ENCODE measurements around the gene PCED1B.
"Not testable (repeated sequence)": the region's sequence is repeated elsewhere in the genome, so short reads cannot be mapped to it uniquely, and the experiment has no call there.

PCED1B gene

DNA sequence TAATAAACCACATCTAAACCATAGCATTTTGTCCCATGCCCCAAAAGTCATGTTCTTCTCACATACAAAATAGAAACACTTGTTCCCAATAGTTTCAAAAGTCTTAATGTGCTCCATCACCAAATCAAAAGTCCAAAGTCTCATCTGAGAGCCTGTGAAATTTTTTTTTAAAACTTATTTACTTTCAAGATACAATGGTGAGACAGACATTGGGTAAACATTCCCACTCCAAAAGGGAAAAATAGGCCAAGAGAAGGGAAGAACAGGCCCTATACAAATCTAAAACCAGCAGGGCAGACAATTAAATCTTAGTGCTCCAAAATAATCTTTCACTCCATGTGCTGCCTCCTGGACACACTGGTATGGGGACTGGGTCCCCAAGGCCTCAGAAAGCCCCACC lies 84.7 kb downstream of the PCED1B start:
- POLR2A ChIA-PET = no interaction called here
- Histone ChIP-seq H3K4me3 (ENCODE audit: low read depth, low read length) (no peak overlapping the region), H3K9me3 (ENCODE audit: control insufficient read depth, insufficient read depth, low read depth, low read length) (no peaks in the 10 kb centered on the region), H3K27ac (ENCODE audit: extremely low read depth, low read depth, low read length) (no peak overlapping the region), H3K4me1 (ENCODE audit: control insufficient read depth, insufficient read depth, low read length) (no peaks in the 10 kb centered on the region), H3K36me3 (ENCODE audit: control insufficient read depth in 2 of 2, insufficient read depth in 1 of 2, low read length in 2 of 2) (no peaks in the 10 kb centered on the region)
- CTCF ChIA-PET = interaction anchor here (1.7 kb wide), 1 partner anchor 11 kb away, joined by 4 read pairs; no protein-coding TSS in a partner anchor
- TF ChIP-seq ZXDB (tag by site-specific recombination; IDR thresholded peaks at IDR 0.05) = no peak

GRCh38 chr12:47164724-47165439 lies 85.5 kb downstream of the PCED1B start:
- TF ChIP-seq ZBTB17 (tag by site-specific recombination; IDR thresholded peaks at IDR 0.05) = no peak
- TF ChIP-seq IKZF3 (tag by site-specific recombination; IDR thresholded peaks at IDR 0.05) = no peak
- no peak for TF ChIP-seq FEZF1 (tag by site-specific recombination; IDR thresholded peaks at IDR 0.05)
- no peak for TF ChIP-seq ZNF843 (tag by site-specific recombination; IDR thresholded peaks at IDR 0.05)
- TF ChIP-seq TRIM28 (IDR thresholded peaks at IDR 0.05; ENCODE audit: borderline replicate concordance, low read length) = no peak
- TF ChIP-seq ZNF24 (tag by site-specific recombination; IDR thresholded peaks at IDR 0.05) = no peak
- TF ChIP-seq ZNF561 (tag by site-specific recombination; IDR thresholded peaks at IDR 0.05; ENCODE audit: borderline replicate concordance) = no peak
- TF ChIP-seq ZNF404 (tag by site-specific recombination; IDR thresholded peaks at IDR 0.05) = no peak
- ChIA-PET CTCF (interaction anchor here (1.1 to 1.7 kb wide), 2 partner anchors 11 to 16 kb away, joined by 3 to 4 read pairs; no protein-coding TSS in a partner anchor), POLR2A (no interaction called here)
- no peak overlapping the region for H3K4me3 ChIP-seq (ENCODE audit: low read depth, low read length)
- H3K4me1 ChIP-seq (ENCODE audit: control insufficient read depth, insufficient read depth, low read length) = no peaks in the 10 kb centered on the region
- no peaks in the 10 kb centered on the region for H3K9me3 ChIP-seq (ENCODE audit: control insufficient read depth, insufficient read depth, low read depth, low read length)
- H3K36me3 ChIP-seq (ENCODE audit: control insufficient read depth in 2 of 2, insufficient read depth in 1 of 2, low read length in 2 of 2) = no peaks in the 10 kb centered on the region
- H3K27ac ChIP-seq (ENCODE audit: extremely low read depth, low read depth, low read length) = no peak overlapping the region

DNA sequence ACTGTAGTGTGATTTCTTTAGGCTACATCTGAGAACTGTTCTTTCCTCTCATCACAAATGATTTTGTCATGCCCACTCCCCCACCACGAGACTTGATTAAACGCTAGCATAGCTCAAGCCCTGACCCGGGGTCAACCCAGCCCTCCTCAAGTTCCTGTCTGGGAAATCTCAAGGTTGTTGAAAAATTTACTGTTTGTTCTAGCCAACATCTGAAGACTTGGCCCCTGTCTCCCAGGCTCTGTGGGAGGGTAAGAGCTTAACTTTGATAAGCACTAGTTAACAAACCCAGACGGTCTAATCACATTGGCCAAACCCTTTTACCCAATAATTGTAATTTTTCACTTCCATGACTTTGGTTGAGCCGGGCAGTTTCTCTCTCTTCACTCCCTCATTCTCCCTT lies 86.5 kb downstream of the PCED1B start:
- TF ChIP-seq ZNF768 (tag by site-specific recombination; IDR thresholded peaks at IDR 0.05) = no peak
- TF ChIP-seq, protein P1, sequence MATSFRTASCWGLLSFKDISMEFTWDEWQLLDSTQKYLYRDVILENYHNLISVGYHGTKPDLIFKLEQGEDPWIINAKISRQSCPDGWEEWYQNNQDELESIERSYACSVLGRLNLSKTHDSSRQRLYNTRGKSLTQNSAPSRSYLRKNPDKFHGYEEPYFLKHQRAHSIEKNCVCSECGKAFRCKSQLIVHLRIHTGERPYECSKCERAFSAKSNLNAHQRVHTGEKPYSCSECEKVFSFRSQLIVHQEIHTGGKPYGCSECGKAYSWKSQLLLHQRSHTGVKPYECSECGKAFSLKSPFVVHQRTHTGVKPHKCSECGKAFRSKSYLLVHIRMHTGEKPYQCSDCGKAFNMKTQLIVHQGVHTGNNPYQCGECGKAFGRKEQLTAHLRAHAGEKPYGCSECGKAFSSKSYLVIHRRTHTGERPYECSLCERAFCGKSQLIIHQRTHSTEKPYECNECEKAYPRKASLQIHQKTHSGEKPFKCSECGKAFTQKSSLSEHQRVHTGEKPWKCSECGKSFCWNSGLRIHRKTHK (tag by site-specific recombination; IDR thresholded peaks at IDR 0.05) = no peak
- Histone ChIP-seq H3K4me1 (ENCODE audit: control insufficient read depth, insufficient read depth, low read length) (no peaks in the 10 kb centered on the region), H3K9me3 (ENCODE audit: control insufficient read depth, insufficient read depth, low read depth, low read length) (no peaks in the 10 kb centered on the region), H3K4me3 (ENCODE audit: low read depth, low read length) (no peak overlapping the region), H3K27ac (ENCODE audit: extremely low read depth, low read depth, low read length) (no peak overlapping the region), H3K36me3 (ENCODE audit: control insufficient read depth in 2 of 2, insufficient read depth in 1 of 2, low read length in 2 of 2) (no peaks in the 10 kb centered on the region)
- ChIA-PET POLR2A (no interaction called here), CTCF (interaction anchor here (0.6 to 1.1 kb wide), 3 partner anchors 17 to 231 kb away, joined by 3 to 4 read pairs (median 3); no protein-coding TSS in a partner anchor)

DNA sequence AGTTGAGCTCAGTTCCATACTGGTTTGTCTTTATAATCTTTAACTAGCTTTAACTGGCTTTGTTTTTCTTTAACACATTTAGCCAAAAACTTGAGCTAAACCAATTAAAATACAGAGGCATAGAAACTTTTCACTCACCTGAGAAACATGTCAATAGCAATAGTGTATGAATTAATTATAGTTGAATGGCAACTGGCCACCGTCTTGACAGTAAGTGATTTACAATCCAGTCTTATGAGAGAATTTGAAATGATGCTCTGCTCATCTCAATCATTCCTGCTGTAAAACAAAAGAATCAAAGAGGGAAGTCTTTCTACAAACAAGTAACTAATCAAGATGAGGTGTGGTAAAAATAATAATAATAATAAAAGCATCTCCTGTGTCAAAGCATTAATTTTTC lies 86.9 kb downstream of the PCED1B start:
- H3K4me1 ChIP-seq (ENCODE audit: control insufficient read depth, insufficient read depth, low read length) = no peaks in the 10 kb centered on the region
- no peak overlapping the region for H3K4me3 ChIP-seq (ENCODE audit: low read depth, low read length)
- H3K27ac ChIP-seq (ENCODE audit: extremely low read depth, low read depth, low read length) = no peak overlapping the region
- H3K36me3 ChIP-seq (ENCODE audit: control insufficient read depth in 2 of 2, insufficient read depth in 1 of 2, low read length in 2 of 2) = no peaks in the 10 kb centered on the region
- ChIA-PET CTCF (interaction anchor here (0.9 kb wide), 1 partner anchor 231 kb away, joined by 4 read pairs; no protein-coding TSS in a partner anchor), POLR2A (no interaction called here)
- H3K9me3 ChIP-seq (ENCODE audit: control insufficient read depth, insufficient read depth, low read depth, low read length) = no peaks in the 10 kb centered on the region
- TF ChIP-seq ZNF654 (tag by site-specific recombination; IDR thresholded peaks at IDR 0.05; ENCODE audit: low read depth) (no peak), ZNF112 (tag by site-specific recombination; IDR thresholded peaks at IDR 0.05) (no peak), INSM2 (tag by site-specific recombination; IDR thresholded peaks at IDR 0.05) (no peak), ZNF621 (tag by site-specific recombination; IDR thresholded peaks at IDR 0.05) (no peak), ZNF146 (tag by site-specific recombination; IDR thresholded peaks at IDR 0.05) (no peak), KLF1 (tag by site-specific recombination; IDR thresholded peaks at IDR 0.05) (no peak), SETDB1 (IDR thresholded peaks at IDR 0.05; ENCODE audit: insufficient read length, low read length) (no peak), ZNF837 (tag by site-specific recombination; IDR thresholded peaks at IDR 0.05) (no peak), ZNF155 (tag by site-specific recombination; IDR thresholded peaks at IDR 0.05) (no peak), ZBTB8A (tag by site-specific recombination; IDR thresholded peaks at IDR 0.05) (no peak)
- TF ChIP-seq, protein P2, sequence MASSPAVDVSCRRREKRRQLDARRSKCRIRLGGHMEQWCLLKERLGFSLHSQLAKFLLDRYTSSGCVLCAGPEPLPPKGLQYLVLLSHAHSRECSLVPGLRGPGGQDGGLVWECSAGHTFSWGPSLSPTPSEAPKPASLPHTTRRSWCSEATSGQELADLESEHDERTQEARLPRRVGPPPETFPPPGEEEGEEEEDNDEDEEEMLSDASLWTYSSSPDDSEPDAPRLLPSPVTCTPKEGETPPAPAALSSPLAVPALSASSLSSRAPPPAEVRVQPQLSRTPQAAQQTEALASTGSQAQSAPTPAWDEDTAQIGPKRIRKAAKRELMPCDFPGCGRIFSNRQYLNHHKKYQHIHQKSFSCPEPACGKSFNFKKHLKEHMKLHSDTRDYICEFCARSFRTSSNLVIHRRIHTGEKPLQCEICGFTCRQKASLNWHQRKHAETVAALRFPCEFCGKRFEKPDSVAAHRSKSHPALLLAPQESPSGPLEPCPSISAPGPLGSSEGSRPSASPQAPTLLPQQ (tag by site-specific recombination; IDR thresholded peaks at IDR 0.05) = no peak

- H3K4me1 ChIP-seq (ENCODE audit: control insufficient read depth, insufficient read depth, low read length); H3K4me3 ChIP-seq (ENCODE audit: low read depth, low read length); H3K27ac ChIP-seq (ENCODE audit: extremely low read depth, low read depth, low read length); POLR2A ChIA-PET; H3K9me3 ChIP-seq (ENCODE audit: control insufficient read depth, insufficient read depth, low read depth, low read length); H3K36me3 ChIP-seq (ENCODE audit: control insufficient read depth in 2 of 2, insufficient read depth in 1 of 2, low read length in 2 of 2); CTCF ChIA-PET: not testable (repeated sequence)
Measured at GRCh38 chr12:47170281-47170680, 90.9 kb downstream of the PCED1B start.

All from HEK293 (cell line).